ENCODE data around the gene DOCK3.

Gene DOCK3

DNA sequence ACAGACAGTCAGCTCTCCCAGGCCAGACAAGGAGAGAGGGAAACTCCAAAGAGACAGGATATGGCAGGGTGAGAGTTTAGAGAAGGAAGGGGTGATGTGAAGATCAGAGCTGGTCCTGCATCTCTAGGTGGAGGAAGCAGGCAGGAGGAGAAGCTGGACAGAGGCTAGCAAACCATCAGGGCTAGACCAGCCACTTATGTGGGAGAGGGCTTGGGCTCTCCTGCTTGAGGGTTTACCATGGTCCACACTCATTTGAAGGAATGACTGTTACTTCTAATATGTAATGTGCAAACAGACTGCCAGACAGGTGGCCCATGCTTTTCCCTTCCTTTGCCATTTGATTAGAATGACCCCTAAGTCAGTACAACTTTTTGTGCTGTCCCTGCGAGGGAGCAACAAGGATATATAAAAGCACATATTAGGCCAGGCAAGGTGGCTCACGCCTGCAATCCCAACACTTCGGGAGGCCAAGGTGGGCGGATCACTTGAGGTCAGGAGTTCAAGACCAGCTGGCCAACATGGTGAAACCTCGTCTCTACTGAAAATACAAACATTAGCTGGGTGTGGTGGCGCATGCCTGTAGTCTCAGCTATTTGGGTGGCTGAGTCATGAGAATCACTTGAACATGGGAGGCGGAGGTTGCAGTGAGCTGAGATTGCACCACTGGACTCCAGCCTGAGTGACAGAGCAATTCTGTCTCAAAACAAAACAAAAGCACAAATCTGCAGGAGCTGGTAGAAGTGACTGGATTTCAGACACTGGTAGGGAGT lies 669.4 kb downstream of the DOCK3 start:
- Histone ChIP-seq H3K79me2 (ENCODE audit: control insufficient read depth, low read length) (no peaks in the 10 kb centered on the region), H3F3A (ENCODE audit: control insufficient read depth, insufficient read depth) (no peaks in the 10 kb centered on the region), H3K4me3 (ENCODE audit: low read length) (no peak overlapping the region), H3K27ac (ENCODE audit: low read depth, low read length) (no peak overlapping the region), H3K9me2 (replicated peaks; ENCODE audit: control insufficient read depth, low read length) (no peaks in the 10 kb centered on the region), H4K20me1 (ENCODE audit: control insufficient read depth, insufficient read depth, low read depth, low read length) (no peaks in the 10 kb centered on the region), H3K4me2 (ENCODE audit: low read length) (no peak overlapping the region), H3K9me3 (ENCODE audit: control insufficient read depth, insufficient read depth, low read length) (no peaks in the 10 kb centered on the region), H3K4me1 (ENCODE audit: control insufficient read depth, low read length) (no peaks in the 10 kb centered on the region), H3K27me3 (ENCODE audit: control insufficient read depth, low read length) (no peaks in the 10 kb centered on the region), H3K36me3 (ENCODE audit: control insufficient read depth, low read length) (no peaks in the 10 kb centered on the region)
- no peak for TF ChIP-seq CTCF (IDR thresholded peaks at IDR 0.05; ENCODE audit: low read depth, low read length, poor library complexity, severe bottlenecking)
- no peak for TF ChIP-seq EZH2phosphoT487 (IDR thresholded peaks at IDR 0.05; ENCODE audit: borderline replicate concordance, low read length)

DNA sequence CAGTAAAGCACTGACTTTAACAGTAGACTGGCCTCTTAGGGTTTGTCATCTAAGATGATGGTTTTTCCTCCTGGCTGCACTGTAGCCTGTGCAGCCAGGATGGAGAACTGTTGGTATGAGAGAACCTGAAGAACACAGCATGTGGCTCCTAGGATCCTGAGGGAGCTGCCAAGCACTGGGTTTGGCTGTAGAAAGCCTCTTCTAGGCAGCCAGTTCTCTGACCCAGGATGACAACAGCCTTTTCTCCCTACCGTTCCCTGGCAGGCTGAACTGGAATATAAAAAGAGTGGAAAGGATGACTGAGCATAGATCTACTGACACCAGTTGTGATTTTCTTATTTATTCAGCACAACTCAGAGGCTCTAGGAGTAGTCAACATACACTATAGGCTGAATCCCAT lies 676.0 kb downstream of the DOCK3 start:
- no peaks in the 10 kb centered on the region for H3K79me2 ChIP-seq (ENCODE audit: control insufficient read depth, low read length)
- H3K36me3 ChIP-seq (ENCODE audit: control insufficient read depth, low read length) = no peaks in the 10 kb centered on the region
- no peaks in the 10 kb centered on the region for H4K20me1 ChIP-seq (ENCODE audit: control insufficient read depth, insufficient read depth, low read depth, low read length)
- H3K9me2 ChIP-seq (replicated peaks; ENCODE audit: control insufficient read depth, low read length) = no peaks in the 10 kb centered on the region
- no peak overlapping the region for H3K27ac ChIP-seq (ENCODE audit: low read depth, low read length)
- H3K4me3 ChIP-seq (ENCODE audit: low read length) = no peak overlapping the region
- TF ChIP-seq EZH2phosphoT487 (IDR thresholded peaks at IDR 0.05; ENCODE audit: borderline replicate concordance, low read length) (no peak), CTCF (IDR thresholded peaks at IDR 0.05; ENCODE audit: low read depth, low read length, poor library complexity, severe bottlenecking) (no peak)
- H3F3A ChIP-seq (ENCODE audit: control insufficient read depth, insufficient read depth) = no peaks in the 10 kb centered on the region
- H3K4me1 ChIP-seq (ENCODE audit: control insufficient read depth, low read length) = no peaks in the 10 kb centered on the region
- no peaks in the 10 kb centered on the region for H3K27me3 ChIP-seq (ENCODE audit: control insufficient read depth, low read length)
- no peaks in the 10 kb centered on the region for H3K9me3 ChIP-seq (ENCODE audit: control insufficient read depth, insufficient read depth, low read length)
- no peak overlapping the region for H3K4me2 ChIP-seq (ENCODE audit: low read length)

- TF ChIP-seq CTCF (IDR thresholded peaks at IDR 0.05; ENCODE audit: low read depth, low read length, poor library complexity, severe bottlenecking) (no peak), EZH2phosphoT487 (IDR thresholded peaks at IDR 0.05; ENCODE audit: borderline replicate concordance, low read length) (no peak)
- Histone ChIP-seq H3F3A (ENCODE audit: control insufficient read depth, insufficient read depth) (no peaks in the 10 kb centered on the region), H3K4me3 (ENCODE audit: low read length) (no peak overlapping the region), H3K27me3 (ENCODE audit: control insufficient read depth, low read length) (peaks cover 14% of the 10 kb centered on the region), H3K9me3 (ENCODE audit: control insufficient read depth, insufficient read depth, low read length) (no peaks in the 10 kb centered on the region), H3K4me2 (ENCODE audit: low read length) (no peak overlapping the region), H3K79me2 (ENCODE audit: control insufficient read depth, low read length) (no peaks in the 10 kb centered on the region), H3K36me3 (ENCODE audit: control insufficient read depth, low read length) (no peaks in the 10 kb centered on the region), H3K27ac (ENCODE audit: low read depth, low read length) (no peak overlapping the region), H3K9me2 (replicated peaks; ENCODE audit: control insufficient read depth, low read length) (no peaks in the 10 kb centered on the region), H3K4me1 (ENCODE audit: control insufficient read depth, low read length) (no peaks in the 10 kb centered on the region), H4K20me1 (ENCODE audit: control insufficient read depth, insufficient read depth, low read depth, low read length) (no peaks in the 10 kb centered on the region)
These were observed 678.4 kb downstream of the DOCK3 start for GRCh38 chr3:51353131-51353530.

All from DOHH2 (cell line).